ENCODE results near the gene MIAT.

MIAT gene

GRCh38 chr22:26632422-26633155 is 24.8 kb upstream of the MIAT start:
- DNase-seq: no peak

DNA sequence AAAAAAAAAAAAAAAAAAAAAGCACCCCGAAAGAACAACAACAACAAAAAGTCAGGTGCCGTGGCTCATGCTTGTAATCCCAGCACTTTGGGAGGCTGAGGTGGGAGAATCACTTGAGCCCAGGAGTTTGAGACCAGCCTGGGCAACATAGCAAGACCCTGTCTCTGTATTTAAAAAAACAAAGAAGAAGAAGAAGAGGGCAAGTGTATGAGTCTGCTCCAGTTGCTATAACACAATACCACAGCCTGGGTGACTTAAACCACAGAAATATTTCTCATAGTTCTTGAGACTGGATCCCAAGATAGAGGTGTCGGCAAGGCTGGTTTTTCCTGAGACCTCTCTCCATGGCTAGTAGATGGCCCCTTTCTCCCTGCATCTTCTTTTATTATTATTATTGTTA is 23.2 kb upstream of the MIAT start:
- no peak for DNase-seq

DNA sequence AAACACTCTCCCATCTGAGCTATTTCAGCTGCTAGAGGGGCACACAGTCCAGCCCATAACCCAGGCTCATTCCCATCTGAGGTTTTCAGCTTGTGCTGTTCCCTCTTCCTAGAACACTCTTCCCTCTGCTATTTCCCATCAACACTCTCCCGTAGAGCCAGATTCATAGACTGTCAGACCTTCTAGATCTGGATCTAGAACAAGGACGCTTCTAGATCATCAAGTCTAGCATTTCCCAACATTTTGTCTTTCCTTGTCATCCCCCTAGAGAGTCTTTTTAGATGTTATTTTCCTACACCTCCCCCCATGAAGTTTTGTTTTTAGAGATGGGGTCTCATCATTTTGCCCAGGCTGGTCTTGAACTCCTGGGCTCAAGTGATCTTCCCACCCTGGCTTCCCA is 22.3 kb upstream of the MIAT start:
- DNase-seq: no peak

DNA sequence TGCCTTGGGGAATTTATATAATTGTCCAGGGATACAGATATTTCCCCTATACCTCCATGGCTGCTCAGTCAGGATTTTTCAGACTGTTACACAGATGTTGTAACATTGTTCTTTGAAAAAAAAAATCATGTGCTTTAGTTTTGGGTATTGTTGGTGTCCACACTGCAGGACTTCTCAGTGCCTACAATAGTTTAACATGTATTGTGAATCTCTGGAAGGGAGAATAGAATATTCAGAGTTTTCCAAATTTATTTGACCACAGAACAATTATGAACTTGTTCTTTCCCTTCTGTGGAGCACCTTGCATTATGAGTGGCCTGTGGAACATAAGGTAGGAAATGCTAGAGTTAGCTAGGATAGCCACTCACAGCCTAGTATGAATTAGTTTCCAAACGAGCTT is 21.1 kb upstream of the MIAT start:
- DNase-seq: no peak

- no peak for DNase-seq
Observed at GRCh38 chr22:26642465-26643417, 14.6 kb upstream of the MIAT start.

DNA sequence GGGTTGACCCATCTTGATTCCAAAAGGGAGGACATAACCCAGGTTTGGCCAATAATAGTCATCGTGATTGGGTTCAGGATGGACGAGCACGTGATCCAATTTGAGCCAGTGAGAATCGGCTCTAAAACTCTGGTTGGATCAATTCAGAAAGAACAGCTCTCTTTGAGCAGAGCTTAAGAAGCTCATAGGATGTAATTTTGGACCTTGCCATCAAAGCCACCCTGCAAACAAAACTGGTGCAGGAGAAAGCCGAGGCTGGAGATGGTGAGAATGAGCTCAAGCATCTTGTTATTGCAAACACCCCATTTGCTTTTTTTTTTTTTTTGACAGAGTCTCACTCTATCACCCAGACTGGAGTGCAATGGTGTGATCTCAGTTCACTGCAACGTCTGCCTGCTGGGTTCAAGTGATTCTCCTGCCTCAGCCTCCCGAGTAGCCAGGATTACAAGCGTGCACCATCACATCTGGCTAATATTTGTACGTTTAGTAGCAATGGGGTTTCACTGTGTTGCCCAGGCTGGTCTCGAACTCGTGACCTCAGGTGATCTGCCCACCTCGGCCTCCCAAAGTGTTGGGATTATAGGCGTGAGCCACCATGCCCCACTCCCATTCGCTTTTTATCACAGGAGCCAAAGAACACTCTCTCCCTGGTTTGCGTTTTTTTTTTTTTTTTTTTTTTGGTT is 13.8 kb upstream of the MIAT start:
- DNase-seq: no peak

DNA sequence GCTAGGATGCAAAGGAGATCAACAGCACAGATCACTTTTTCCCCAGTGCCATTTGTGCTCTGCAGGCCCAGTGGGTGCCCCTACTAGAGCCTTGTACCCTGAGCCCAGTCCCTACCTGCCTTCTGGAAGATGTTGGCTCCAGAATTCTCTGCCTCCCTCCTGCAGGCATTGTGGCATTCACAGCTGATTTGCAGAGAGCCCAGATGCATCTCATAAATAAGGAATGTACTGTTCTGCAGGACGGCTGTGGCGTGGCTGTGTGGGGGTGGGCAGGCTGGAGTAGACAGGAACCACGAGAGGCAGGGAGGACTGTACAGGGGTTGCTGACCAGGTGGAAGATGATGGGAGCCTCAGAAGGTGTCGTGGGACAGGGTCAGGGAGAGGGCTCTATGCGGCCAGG is 11.2 kb upstream of the MIAT start:
- no peak for DNase-seq

- peak; percentile 58 for DNase-seq
Observed at GRCh38 chr22:26648011-26648497, 9.3 kb upstream of the MIAT start.

- no peak for DNase-seq
Observed at GRCh38 chr22:26648528-26649388, 8.6 kb upstream of the MIAT start.

GRCh38 chr22:26650722-26651421 is 6.5 kb upstream of the MIAT start:
- DNase-seq: no peak

DNA sequence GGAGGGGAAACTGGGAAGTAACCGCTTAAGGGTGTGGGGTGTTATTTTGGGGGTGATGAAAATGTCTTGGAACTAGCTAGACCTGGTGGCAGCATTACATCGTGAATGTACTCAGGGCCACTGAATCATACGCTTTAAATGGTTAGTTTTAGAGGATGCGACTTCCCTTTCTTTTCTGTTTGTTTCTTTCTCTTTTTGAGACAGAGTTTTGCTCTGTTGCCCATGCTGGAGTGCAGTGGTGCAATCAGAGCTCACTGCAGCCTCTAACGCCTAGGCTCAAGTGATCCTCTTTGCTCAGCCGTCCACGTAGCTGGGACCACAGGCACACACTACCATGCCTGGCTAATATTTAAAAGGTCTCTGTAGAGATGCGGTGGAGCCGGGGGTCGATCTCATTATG is 5.6 kb upstream of the MIAT start:
- DNase-seq: no peak

DNA sequence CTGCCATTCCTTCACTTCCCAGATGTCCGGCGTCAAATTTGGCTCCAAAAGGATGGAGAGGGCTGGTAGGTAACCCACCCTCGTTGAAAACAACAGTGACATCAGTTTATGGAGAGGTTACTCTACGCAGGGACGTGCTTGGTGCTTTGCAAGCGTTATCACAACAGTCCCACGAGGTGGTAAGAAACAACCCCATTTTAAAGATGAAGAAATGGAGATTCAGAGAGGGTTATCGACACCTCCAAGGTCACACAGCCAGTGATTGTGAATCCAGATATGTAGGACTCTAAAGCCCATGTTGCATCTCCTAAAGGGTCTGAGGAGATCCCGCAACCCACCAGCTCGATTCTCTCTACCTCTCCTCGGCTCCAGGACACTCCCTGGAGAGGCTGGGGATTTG is 773 bp downstream of the MIAT start:
- DNase-seq: no peak

- peak; percentile 82 for DNase-seq
Observed at GRCh38 chr22:26658671-26659478, 1.5 kb downstream of the MIAT start.

DNA sequence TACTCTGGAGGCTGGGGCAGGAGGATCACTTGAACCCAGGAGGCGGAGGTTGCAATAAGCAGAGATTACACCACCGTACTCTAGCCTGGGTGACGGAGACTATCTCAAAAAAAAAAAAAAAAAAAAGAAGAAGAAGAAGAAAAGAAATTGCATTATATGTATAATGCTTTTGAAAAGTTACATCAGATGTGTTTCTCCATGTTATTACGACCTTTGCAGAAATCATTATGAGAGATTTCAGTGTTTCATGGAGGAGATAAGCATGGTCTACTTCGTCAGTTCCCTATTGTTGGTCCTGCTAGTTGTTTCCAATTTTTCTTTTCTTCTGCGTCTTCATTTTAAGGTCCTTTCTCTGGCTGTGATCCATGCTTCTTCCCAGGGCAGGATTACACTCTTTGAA is 3.0 kb downstream of the MIAT start:
- no peak for DNase-seq

DNA sequence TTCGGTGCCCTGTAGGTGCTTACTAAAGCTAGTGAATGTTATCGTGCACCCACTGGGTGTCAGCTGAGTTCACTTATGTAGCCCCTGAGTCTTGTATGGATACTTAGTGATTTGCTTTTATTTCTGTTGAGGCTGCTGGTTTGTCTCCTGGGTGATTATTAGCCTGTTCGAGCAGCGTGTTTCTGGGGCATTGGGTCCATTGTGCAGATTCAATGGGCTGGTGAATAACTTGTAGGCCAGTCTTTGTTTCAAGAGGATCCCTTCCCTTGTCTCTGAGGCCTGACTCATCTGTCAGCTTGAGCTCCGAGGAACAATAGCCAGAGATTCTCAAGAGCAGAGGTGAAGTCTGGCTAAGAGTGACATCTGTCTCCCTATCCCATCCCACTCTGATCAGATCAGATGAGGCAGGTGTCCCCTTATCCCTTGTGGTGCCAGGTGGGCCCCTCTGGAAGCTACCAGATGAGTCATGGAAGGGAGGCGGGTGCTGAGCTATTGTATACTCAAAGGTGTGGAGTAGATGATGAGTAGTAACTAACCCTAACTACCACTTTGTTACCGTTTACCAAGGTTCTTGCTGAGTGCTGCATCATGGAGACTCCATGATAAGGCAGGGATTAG is 3.7 kb downstream of the MIAT start:
- no peak for DNase-seq

DNA sequence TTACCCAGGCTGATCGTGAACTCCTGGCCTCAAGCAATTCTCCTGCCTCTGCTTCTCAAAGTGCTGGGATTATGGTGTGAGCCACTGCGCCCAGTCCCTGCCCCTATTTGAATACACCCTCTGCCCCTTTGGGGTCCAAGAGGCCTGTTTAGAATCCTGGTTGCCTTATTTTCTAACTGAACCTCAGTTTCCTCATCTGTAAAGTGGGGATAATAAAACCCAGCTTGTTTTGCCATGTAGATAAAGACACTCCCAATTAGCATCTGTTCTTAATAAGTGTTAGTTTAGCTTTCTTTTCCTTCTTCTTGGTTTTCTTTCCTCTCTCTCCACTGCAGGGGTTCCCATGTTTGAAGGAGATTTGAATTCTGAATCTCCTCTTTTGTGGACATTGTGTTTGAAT is 4.8 kb downstream of the MIAT start:
- no peak for DNase-seq

- no peak for DNase-seq
Observed at GRCh38 chr22:26663374-26663923, 6.1 kb downstream of the MIAT start.

DNA sequence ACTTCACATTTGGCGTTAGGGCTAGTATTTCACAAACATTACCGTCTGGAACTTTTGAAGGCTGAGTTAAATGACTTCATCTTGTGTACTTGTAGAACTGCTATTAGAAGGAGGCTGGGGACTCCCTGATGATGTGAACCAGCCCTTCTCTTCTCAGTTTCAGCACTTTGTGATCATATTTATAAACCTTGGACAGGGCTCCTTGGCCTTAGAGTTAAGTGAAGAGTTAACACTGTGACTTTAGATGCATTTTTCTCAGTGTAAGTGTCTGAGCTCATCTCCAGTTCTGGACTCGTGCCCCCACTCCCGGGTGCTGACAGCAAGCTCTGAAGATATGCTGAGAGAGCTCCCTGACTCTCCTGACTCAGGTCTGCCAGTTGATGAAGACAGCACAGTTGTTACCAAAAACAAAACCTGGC is 8.4 kb downstream of the MIAT start:
- no peak for DNase-seq

- no peak for DNase-seq
Observed at GRCh38 chr22:26667140-26667539, 9.8 kb downstream of the MIAT start.

DNA sequence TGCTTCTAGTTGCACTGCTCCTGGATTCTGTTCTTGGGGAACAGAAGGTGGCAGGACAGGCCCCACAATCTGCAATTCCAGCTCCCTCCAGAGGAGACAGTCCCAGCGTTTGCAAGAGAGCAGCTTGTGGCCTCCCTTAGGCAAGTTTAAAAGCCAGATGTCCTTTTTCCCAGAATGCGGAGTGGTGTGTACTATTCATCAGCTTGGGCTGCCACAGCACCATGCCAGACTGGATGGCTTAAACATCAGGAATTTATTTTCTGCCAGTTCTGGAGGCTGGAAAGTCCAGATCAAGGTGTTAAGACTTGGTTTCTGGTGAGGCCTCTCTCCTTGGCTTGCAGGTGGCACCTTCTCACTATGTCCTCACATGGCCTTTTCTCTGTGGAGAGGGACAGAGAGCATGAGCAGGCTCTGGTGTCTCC is 11.7 kb downstream of the MIAT start:
- no peak for DNase-seq

Measured in NCI-H2227 treated with DMSO at 0.1 percent for 48 hours (cell line).